Measurements from ENCODE around the gene UXT.
A peak's percentile ranks its signal among the peaks of the same experiment; 100 is the strongest.
"Not testable (repeated sequence)": the region's sequence is repeated elsewhere in the genome, so short reads cannot be mapped to it uniquely, and the experiment has no call there.

UXT gene

GRCh38 chrX:47658684-47659420 is at the start of gene UXT:
TSS of gene UXT (minus strand) at chrX:47659180. CDS start at chrX:47658927, 253 bp downstream.
- peak; percentile 88 for DNase-seq (ENCODE audit: low spot score)

- no peak for DNase-seq (ENCODE audit: low spot score)
Measured at GRCh38 chrX:47707031-47707780, 48.2 kb upstream of the UXT start.

- no peak for DNase-seq (ENCODE audit: low spot score)
Measured at GRCh38 chrX:47706575-47706974, 47.6 kb upstream of the UXT start.

- DNase-seq (ENCODE audit: low spot score), result no peak
Measured at GRCh38 chrX:47704736-47705135, 45.8 kb upstream of the UXT start.

GRCh38 chrX:47697181-47697580 is 38.2 kb upstream of the UXT start:
- no peak for DNase-seq (ENCODE audit: low spot score)

GRCh38 chrX:47690175-47690574 is 31.2 kb upstream of the UXT start:
- DNase-seq (ENCODE audit: low spot score), result no peak

- no peak for DNase-seq (ENCODE audit: low spot score)
Measured at GRCh38 chrX:47687263-47687662, 28.3 kb upstream of the UXT start.

GRCh38 chrX:47683829-47684205 is 24.8 kb upstream of the UXT start:
- no peak for DNase-seq (ENCODE audit: low spot score)

GRCh38 chrX:47683184-47683828 is 24.3 kb upstream of the UXT start:
- DNase-seq (ENCODE audit: low spot score), result no peak

GRCh38 chrX:47675959-47676859 is 17.2 kb upstream of the UXT start:
- DNase-seq (ENCODE audit: low spot score), result not testable (repeated sequence)

- DNase-seq (ENCODE audit: low spot score), result no peak
Measured at GRCh38 chrX:47674776-47675175, 15.8 kb upstream of the UXT start.

- not testable (repeated sequence) for DNase-seq (ENCODE audit: low spot score)
Measured at GRCh38 chrX:47665797-47666196, 6.8 kb upstream of the UXT start.

- DNase-seq (ENCODE audit: low spot score), result no peak
Measured at GRCh38 chrX:47664737-47665136, 5.8 kb upstream of the UXT start.

GRCh38 chrX:47662144-47662657 is 3.2 kb upstream of the UXT start:
- DNase-seq (ENCODE audit: low spot score), result peak; percentile 58

GRCh38 chrX:47661539-47661938 is 2.6 kb upstream of the UXT start:
- DNase-seq (ENCODE audit: low spot score), result no peak

GRCh38 chrX:47659421-47659726 is 394 bp upstream of the UXT start:
- no peak for DNase-seq (ENCODE audit: low spot score)

GRCh38 chrX:47658301-47658683 is 688 bp downstream of the UXT start:
- no peak for DNase-seq (ENCODE audit: low spot score)

- DNase-seq (ENCODE audit: low spot score), result no peak
Measured at GRCh38 chrX:47651043-47651905, 7.7 kb downstream of the UXT start.

GRCh38 chrX:47650164-47651042 is 8.6 kb downstream of the UXT start, which contains the start of gene ELK1:
TSS of gene ELK1 (minus strand) at chrX:47650563. CDS start at chrX:47641441, 9,122 bp downstream.
- DNase-seq (ENCODE audit: low spot score), result peak; percentile 89

- DNase-seq (ENCODE audit: low spot score), result no peak
Measured at GRCh38 chrX:47649781-47650163, 9.2 kb downstream of the UXT start.
